Measurements from ENCODE around the gene ACSS1.

- TF ChIP-seq CTCF (IDR thresholded peaks at IDR 0.05) (no peak), ZNF423 (CRISPR knock-in tag; IDR thresholded peaks at IDR 0.05) (no peak), ATF2 (CRISPR knock-in tag; IDR thresholded peaks at IDR 0.05; ENCODE audit: borderline replicate concordance, low read depth) (no peak), JUN (CRISPR knock-in tag; IDR thresholded peaks at IDR 0.05) (no peak), GABPB1 (CRISPR knock-in tag; IDR thresholded peaks at IDR 0.05) (no peak), FOXP1 (CRISPR knock-in tag; IDR thresholded peaks at IDR 0.05; ENCODE audit: borderline replicate concordance) (no peak), ETV6 (CRISPR knock-in tag; IDR thresholded peaks at IDR 0.05) (no peak), NR3C1 (CRISPR knock-in tag; conservative IDR thresholded peaks at IDR 0.05; ENCODE audit: low read depth) (no peak), ZNF416 (CRISPR knock-in tag; IDR thresholded peaks at IDR 0.05) (no peak), MAX (CRISPR knock-in tag; IDR thresholded peaks at IDR 0.05) (no peak), FOXP4 (CRISPR knock-in tag; IDR thresholded peaks at IDR 0.05) (no peak)
These were observed 46.7 kb downstream of the ACSS1 start for GRCh38 chr20:25011261-25011660.

All from WTC11 (cell line).